SU-DHL-6 (cell line): Measurements from ENCODE around the gene CREB5.

Source experiments
- H2AFZ ChIP-seq: fragments of 200-600 bp; sonication (generic); 2 replicates; pipeline ENCODE4 v1.6.1; 2014; ENCODE audit warnings: low read depth, mild to moderate bottlenecking, moderate library complexity, mixed read lengths, antibody characterized with exemption, low read length; ENCODE audit not compliant: severe bottlenecking
- H3F3A ChIP-seq: fragments of 200-600 bp; shearing (Covaris generic); 2 replicates; pipeline ENCODE4 v1.6.0; 2016; ENCODE audit warnings: antibody characterized with exemption, mild to moderate bottlenecking; ENCODE audit not compliant: insufficient read depth
- H3K27ac ChIP-seq: fragments of 200-600 bp; sonication (generic); 2 replicates; pipeline ENCODE4 v1.5.1; 2016; ENCODE audit warnings: low read depth, mild to moderate bottlenecking, low read length, moderate library complexity, mixed read lengths
- H3K27me3 ChIP-seq: fragments of 200-600 bp; sonication (generic), shearing (Covaris generic); 2 replicates; pipeline ENCODE4 v1.6.0; 2014; ENCODE audit warnings: mild to moderate bottlenecking, low read length
- H3K36me3 ChIP-seq: fragments of 200-600 bp; sonication (generic); 2 replicates; pipeline ENCODE4 v1.6.1; 2014; ENCODE audit warnings: mild to moderate bottlenecking, low read length, mixed read lengths
- H3K4me2 ChIP-seq: fragments of 300-600, 200-600 bp; shearing (Covaris generic), sonication (generic); 2 replicates; pipeline ENCODE4 v1.6.0; 2014; ENCODE audit warnings: low read length, low read depth, mild to moderate bottlenecking; ENCODE audit not compliant: poor library complexity, severe bottlenecking
- H3K4me3 ChIP-seq: fragments of 200-600 bp; sonication (generic); 2 replicates; pipeline ENCODE4 v1.5.1; 2014; ENCODE audit warnings: antibody characterized with exemption, low read length, mild to moderate bottlenecking, mixed read lengths; ENCODE audit not compliant: insufficient read depth, poor library complexity, severe bottlenecking
- H3K79me2 ChIP-seq: fragments of 200-600 bp; sonication (generic); 2 replicates; pipeline ENCODE4 v1.6.1; 2014; ENCODE audit warnings: mild to moderate bottlenecking, low read length, moderate library complexity; ENCODE audit not compliant: insufficient read depth
- H3K9ac ChIP-seq: fragments of 200-600 bp; sonication (generic); 2 replicates; pipeline ENCODE4 v1.7.0; 2014; ENCODE audit warnings: mild to moderate bottlenecking, low read length
- H3K9me2 ChIP-seq: fragments of 200-600 bp; sonication (generic); replicated peaks from 2 replicates; pipeline ENCODE4 v1.6.1; 2014; ENCODE audit warnings: low read length; ENCODE audit not compliant: insufficient read depth
- H3K9me3 ChIP-seq: fragments of 200-600 bp; sonication (generic); 2 replicates; pipeline ENCODE4 v1.6.1; 2014; ENCODE audit warnings: low read length, mixed read lengths; ENCODE audit not compliant: insufficient read depth
- H4K20me1 ChIP-seq: fragments of 200-600 bp; sonication (generic); 2 replicates; pipeline ENCODE4 v1.6.1; 2014; ENCODE audit warnings: low read depth, mild to moderate bottlenecking, antibody characterized with exemption, low read length, moderate library complexity, mixed read lengths
- CTCF ChIP-seq: fragments of 200-600 bp; sonication (generic); IDR thresholded peaks from one replicate; pipeline ENCODE4 v1.5.1; 2017; ENCODE audit warnings: antibody characterized with exemption, mild to moderate bottlenecking, low read length, moderate library complexity; ENCODE audit not compliant: insufficient read depth, poor library complexity, severe bottlenecking
- EZH2phosphoT487 ChIP-seq: fragments of 200-600 bp; sonication (generic), shearing (Covaris generic); conservative IDR thresholded peaks from 2 replicates; pipeline ENCODE4 v1.6.1; 2018; ENCODE audit warnings: mild to moderate bottlenecking, antibody characterized with exemption, low read length, moderate library complexity, mixed read lengths

Gene CREB5

GRCh38 chr7:28718545-28718944 lies 306.2 kb downstream of the CREB5 start:
- TF ChIP-seq EZH2phosphoT487 (no peak), CTCF (no peak)
- Histone ChIP-seq H3K79me2 (peaks cover 5% of the 10 kb centered on the region; the same call in 1 of the 2 replicates), H2AFZ (no peak overlapping the region), H3K27ac (no peak overlapping the region), H3K27me3 (no peaks in the 10 kb centered on the region), H3K9me3 (no peaks in the 10 kb centered on the region), H3K9me2 (no peaks in the 10 kb centered on the region), H3K4me3 (no peak overlapping the region), H3K4me2 (no peak overlapping the region), H3F3A (no peaks in the 10 kb centered on the region), H3K36me3 (peaks cover 8% of the 10 kb centered on the region; the same call in 1 of the 2 replicates), H4K20me1 (0 out of 2 replicates have a peak, but pooled peaks cover 6% of the 10 kb centered on the region), H3K9ac (no peak overlapping the region)

- TF ChIP-seq EZH2phosphoT487, result no peak
- no peak for TF ChIP-seq CTCF
- no peaks in the 10 kb centered on the region for H3K9me2 ChIP-seq
- H3F3A ChIP-seq, result no peaks in the 10 kb centered on the region
- H3K27ac ChIP-seq, result no peak overlapping the region
- no peak overlapping the region for H3K4me2 ChIP-seq
- no peak overlapping the region for H3K4me3 ChIP-seq
- H3K9me3 ChIP-seq, result no peaks in the 10 kb centered on the region
- H2AFZ ChIP-seq, result no peak overlapping the region
- no peaks in the 10 kb centered on the region for H4K20me1 ChIP-seq
- peaks cover 23% of the 10 kb centered on the region for H3K36me3 ChIP-seq
- no peak overlapping the region for H3K9ac ChIP-seq
- H3K79me2 ChIP-seq, result no peaks in the 10 kb centered on the region
- H3K27me3 ChIP-seq, result no peaks in the 10 kb centered on the region
Observed at GRCh38 chr7:28722684-28723083, 310.4 kb downstream of the CREB5 start.

- Histone ChIP-seq H3K9ac (no peak overlapping the region), H3K27ac (no peak overlapping the region), H3K79me2 (no peaks in the 10 kb centered on the region), H3K27me3 (no peaks in the 10 kb centered on the region), H2AFZ (no peak overlapping the region), H4K20me1 (no peaks in the 10 kb centered on the region), H3K36me3 (peaks cover 23% of the 10 kb centered on the region), H3K4me3 (no peak overlapping the region), H3K9me2 (no peaks in the 10 kb centered on the region), H3K4me2 (no peak overlapping the region), H3F3A (no peaks in the 10 kb centered on the region), H3K9me3 (no peaks in the 10 kb centered on the region)
- TF ChIP-seq EZH2phosphoT487 (no peak), CTCF (no peak)
Observed at GRCh38 chr7:28723336-28723735, 311.0 kb downstream of the CREB5 start.
